ENCODE data around the gene SMO. TPM values are rescaled to one million over a fixed set of nuclear protein-coding genes. Genes with fewer than 3 reads are reported as not detected.
A peak's percentile ranks its signal among the peaks of the same experiment; 100 is the strongest.

SMO gene
- total RNA-seq, 3 donors from 2014 or later, result 0.11 to 0.25 (median 0.18) TPM

DNA sequence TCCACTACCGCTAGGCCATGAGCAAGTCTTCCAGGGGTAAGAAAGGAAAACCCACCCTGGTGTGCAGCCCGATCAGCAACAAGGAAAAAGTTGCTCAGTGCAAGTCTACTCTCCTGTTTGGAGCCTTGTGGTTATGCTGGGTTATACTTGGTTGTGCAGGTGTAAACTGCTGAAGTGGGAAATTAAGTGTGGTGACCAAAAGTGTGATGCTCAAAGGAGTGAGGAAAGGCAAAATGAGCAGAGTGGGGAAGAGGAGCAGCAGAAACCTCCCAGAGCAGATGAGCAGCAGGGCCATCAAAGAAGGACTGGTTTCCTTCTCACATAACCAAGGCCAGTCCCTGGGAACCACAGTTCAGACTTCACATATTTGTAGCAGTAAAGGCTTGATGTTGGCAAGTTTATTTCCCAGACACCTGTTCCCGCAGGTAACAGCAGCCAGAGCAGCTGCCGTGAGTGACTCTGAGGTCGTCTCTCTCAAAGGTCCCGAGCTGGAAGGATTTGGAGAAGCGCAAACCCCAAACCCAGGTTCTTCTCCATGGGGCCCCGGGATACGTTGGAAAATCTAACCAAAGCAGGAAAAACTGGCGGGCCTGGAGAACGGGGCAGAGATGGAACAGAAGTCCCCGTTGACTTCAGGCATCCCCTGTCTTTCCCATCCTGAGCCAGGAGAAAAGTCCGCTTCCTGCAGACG, 607 bp upstream of the SMO start:
- peak overlapping the region; percentile 63 for H3K4me3 Mint-ChIP-seq
- H3K36me3 Mint-ChIP-seq (ENCODE audit: insufficient read depth), result no peaks in the 10 kb centered on the region
- peaks cover 8% of the 10 kb centered on the region for H3K4me1 Mint-ChIP-seq (ENCODE audit: low read depth)
- H3K27me3 Mint-ChIP-seq (ENCODE audit: low read depth), result peaks cover 62% of the 10 kb centered on the region
- no peaks in the 10 kb centered on the region for H3K9me3 Mint-ChIP-seq
- no peak for ATAC-seq
- DNase-seq, result no peak

- ATAC-seq, result peak; percentile 47 to 53
- Mint-ChIP-seq H3K36me3 (ENCODE audit: insufficient read depth) (no peaks in the 10 kb centered on the region), H3K9me3 (no peaks in the 10 kb centered on the region), H3K4me3 (peak overlapping the region; percentile 64), H3K4me1 (ENCODE audit: low read depth) (peaks cover 8% of the 10 kb centered on the region), H3K27me3 (ENCODE audit: low read depth) (peaks cover 62% of the 10 kb centered on the region)
- no peak for DNase-seq
Measured at GRCh38 chr7:129188892-129189660, 643 bp downstream of the SMO start.

DNA sequence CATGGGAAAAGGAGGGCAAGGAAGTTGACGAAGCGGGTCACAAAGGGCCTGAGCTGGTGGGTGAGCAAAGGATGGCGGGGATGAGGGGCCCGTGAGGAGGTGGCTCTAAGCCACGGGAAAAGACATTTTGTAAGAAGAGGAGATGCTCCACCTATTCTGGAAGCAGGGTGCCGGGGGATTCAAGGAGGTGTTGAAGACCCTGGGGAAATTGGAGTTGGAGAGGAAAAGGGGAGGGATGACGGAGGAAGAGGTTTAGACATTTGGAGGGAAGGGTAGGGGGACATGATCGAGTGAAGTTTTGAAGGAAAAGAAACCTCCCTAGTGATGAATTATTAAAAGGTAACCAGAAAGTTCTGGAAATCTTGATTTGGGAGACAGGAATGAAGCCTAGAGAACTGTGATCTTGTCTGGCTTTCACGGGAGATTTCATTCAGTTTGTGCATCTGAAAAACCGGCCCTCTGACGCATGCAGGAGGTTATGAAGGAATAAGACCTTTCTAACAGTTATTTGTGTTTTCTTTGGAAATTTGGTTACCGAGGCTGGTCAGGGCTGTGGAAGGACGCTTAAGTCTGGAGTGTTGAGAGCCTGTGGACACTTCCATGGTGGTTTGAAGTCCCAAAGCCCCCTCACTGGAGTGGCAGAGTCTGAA, 1.4 kb downstream of the SMO start:
- DNase-seq (no peak), ATAC-seq (no peak)
- peaks cover 8% of the 10 kb centered on the region for H3K4me1 Mint-ChIP-seq (ENCODE audit: low read depth)
- H3K27me3 Mint-ChIP-seq (ENCODE audit: low read depth), result peaks cover 62% of the 10 kb centered on the region
- H3K9me3 Mint-ChIP-seq, result no peaks in the 10 kb centered on the region
- H3K36me3 Mint-ChIP-seq (ENCODE audit: insufficient read depth), result no peaks in the 10 kb centered on the region
- H3K4me3 Mint-ChIP-seq, result peak overlapping the region; percentile 64

GRCh38 chr7:129191272-129191671, 2.8 kb downstream of the SMO start:
- Mint-ChIP-seq H3K4me1 (ENCODE audit: low read depth) (peaks cover 8% of the 10 kb centered on the region), H3K27me3 (ENCODE audit: low read depth) (peaks cover 51% of the 10 kb centered on the region), H3K4me3 (no peak overlapping the region), H3K9me3 (no peaks in the 10 kb centered on the region), H3K36me3 (ENCODE audit: insufficient read depth) (no peaks in the 10 kb centered on the region)
- no peak for DNase-seq
- ATAC-seq, result no peak

DNA sequence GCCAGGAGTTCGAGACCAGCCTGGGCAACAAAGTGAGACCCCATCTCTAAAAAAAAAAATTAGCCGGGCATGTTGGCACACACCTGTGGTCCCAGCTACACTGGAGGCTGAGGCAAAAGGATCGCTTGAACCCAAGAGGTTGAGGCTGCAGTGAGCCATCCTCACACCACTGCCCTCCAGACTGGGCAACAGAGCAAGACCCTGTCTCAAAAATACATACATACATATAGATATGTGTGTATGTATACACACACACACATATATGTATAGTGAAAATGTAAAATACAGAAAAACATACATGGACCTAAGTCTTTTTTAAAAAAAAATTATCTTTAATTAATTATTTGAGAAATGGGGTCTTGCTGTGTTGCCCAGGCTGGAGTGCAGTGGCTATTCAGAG, 5.5 kb downstream of the SMO start:
- peaks cover 5% of the 10 kb centered on the region for H3K4me1 Mint-ChIP-seq (ENCODE audit: low read depth)
- no peak for DNase-seq
- H3K27me3 Mint-ChIP-seq (ENCODE audit: low read depth), result peaks cover 35% of the 10 kb centered on the region
- no peaks in the 10 kb centered on the region for H3K36me3 Mint-ChIP-seq (ENCODE audit: insufficient read depth)
- ATAC-seq, result no peak
- H3K4me3 Mint-ChIP-seq, result no peak overlapping the region
- no peaks in the 10 kb centered on the region for H3K9me3 Mint-ChIP-seq

GRCh38 chr7:129197771-129198170, 9.3 kb downstream of the SMO start:
- H3K4me1 Mint-ChIP-seq (ENCODE audit: low read depth), result no peaks in the 10 kb centered on the region
- no peak for DNase-seq
- no peak for ATAC-seq
- H3K36me3 Mint-ChIP-seq (ENCODE audit: insufficient read depth), result no peaks in the 10 kb centered on the region
- peaks cover 9% of the 10 kb centered on the region for H3K27me3 Mint-ChIP-seq (ENCODE audit: low read depth)
- H3K9me3 Mint-ChIP-seq, result no peaks in the 10 kb centered on the region
- no peak overlapping the region for H3K4me3 Mint-ChIP-seq

GRCh38 chr7:129199406-129199805, 11.0 kb downstream of the SMO start:
- no peaks in the 10 kb centered on the region for H3K9me3 Mint-ChIP-seq
- H3K4me3 Mint-ChIP-seq, result no peak overlapping the region
- peaks cover 9% of the 10 kb centered on the region for H3K27me3 Mint-ChIP-seq (ENCODE audit: low read depth)
- DNase-seq (no peak), ATAC-seq (no peak)
- no peaks in the 10 kb centered on the region for H3K36me3 Mint-ChIP-seq (ENCODE audit: insufficient read depth)
- no peaks in the 10 kb centered on the region for H3K4me1 Mint-ChIP-seq (ENCODE audit: low read depth)

GRCh38 chr7:129202058-129202777, 13.8 kb downstream of the SMO start:
- no peak for ATAC-seq

DNA sequence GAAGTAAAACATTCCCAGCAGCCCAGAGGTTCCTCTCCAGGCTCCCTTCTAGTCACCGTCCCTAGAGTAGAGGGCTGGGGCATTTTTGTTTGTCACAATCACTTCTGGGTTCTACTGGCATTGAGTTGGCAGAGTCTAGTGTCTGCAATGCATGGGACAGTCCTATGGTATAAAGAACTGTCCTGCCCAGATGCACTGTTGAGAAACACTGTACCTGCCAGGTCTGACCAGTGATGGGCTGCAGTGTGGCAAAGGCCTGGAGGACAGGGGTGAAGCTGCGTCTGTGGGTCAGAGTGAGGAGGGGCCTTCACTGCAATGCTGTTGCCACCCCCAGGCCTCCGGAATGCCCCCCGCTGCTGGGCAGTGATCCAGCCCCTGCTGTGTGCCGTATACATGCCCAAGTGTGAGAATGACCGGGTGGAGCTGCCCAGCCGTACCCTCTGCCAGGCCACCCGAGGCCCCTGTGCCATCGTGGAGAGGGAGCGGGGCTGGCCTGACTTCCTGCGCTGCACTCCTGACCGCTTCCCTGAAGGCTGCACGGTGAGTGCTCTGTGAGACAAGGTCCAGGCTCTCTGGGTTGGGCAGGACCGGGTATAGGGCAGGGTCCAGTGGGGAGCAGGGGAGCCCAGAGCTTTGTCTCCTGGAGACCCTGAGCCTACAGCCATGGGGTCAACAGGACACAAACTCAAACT, 14.8 kb downstream of the SMO start:
- Mint-ChIP-seq H3K4me3 (no peak overlapping the region), H3K36me3 (ENCODE audit: insufficient read depth) (no peaks in the 10 kb centered on the region), H3K4me1 (ENCODE audit: low read depth) (no peaks in the 10 kb centered on the region), H3K27me3 (ENCODE audit: low read depth) (peaks cover 8% of the 10 kb centered on the region), H3K9me3 (no peaks in the 10 kb centered on the region)
- DNase-seq (no peak), ATAC-seq (no peak)

More at GRCh38 chr7:129202058-129202777, 13.8 kb downstream of the SMO start:
- H3K9me3 Mint-ChIP-seq, result no peaks in the 10 kb centered on the region
- H3K36me3 Mint-ChIP-seq (ENCODE audit: insufficient read depth), result no peaks in the 10 kb centered on the region
- H3K27me3 Mint-ChIP-seq (ENCODE audit: low read depth), result peaks cover 9% of the 10 kb centered on the region
- no peaks in the 10 kb centered on the region for H3K4me1 Mint-ChIP-seq (ENCODE audit: low read depth)
- H3K4me3 Mint-ChIP-seq, result no peak overlapping the region
- no peak for DNase-seq

DNA sequence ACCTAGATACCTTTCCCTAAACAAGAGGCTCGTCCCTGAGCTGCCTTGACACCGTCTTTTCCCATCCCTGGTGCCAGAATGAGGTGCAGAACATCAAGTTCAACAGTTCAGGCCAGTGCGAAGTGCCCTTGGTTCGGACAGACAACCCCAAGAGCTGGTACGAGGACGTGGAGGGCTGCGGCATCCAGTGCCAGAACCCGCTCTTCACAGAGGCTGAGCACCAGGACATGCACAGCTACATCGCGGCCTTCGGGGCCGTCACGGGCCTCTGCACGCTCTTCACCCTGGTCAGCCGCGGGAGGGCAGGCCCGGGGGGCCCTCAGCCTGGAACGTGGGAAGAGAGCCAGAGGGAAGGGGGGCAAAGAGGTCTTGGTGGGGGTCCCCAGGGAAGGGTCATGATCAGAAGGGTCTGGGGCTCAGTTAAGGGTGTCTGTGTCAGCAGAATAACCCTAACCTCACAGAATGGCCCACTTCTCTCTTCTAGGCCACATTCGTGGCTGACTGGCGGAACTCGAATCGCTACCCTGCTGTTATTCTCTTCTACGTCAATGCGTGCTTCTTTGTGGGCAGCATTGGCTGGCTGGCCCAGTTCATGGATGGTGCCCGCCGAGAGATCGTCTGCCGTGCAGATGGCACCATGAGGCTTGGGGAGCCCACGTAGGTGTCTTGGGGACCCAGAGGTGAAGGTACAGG, 16.8 kb downstream of the SMO start:
- no peak for ATAC-seq
- peaks cover 7% of the 10 kb centered on the region for H3K27me3 Mint-ChIP-seq (ENCODE audit: low read depth)

DNA sequence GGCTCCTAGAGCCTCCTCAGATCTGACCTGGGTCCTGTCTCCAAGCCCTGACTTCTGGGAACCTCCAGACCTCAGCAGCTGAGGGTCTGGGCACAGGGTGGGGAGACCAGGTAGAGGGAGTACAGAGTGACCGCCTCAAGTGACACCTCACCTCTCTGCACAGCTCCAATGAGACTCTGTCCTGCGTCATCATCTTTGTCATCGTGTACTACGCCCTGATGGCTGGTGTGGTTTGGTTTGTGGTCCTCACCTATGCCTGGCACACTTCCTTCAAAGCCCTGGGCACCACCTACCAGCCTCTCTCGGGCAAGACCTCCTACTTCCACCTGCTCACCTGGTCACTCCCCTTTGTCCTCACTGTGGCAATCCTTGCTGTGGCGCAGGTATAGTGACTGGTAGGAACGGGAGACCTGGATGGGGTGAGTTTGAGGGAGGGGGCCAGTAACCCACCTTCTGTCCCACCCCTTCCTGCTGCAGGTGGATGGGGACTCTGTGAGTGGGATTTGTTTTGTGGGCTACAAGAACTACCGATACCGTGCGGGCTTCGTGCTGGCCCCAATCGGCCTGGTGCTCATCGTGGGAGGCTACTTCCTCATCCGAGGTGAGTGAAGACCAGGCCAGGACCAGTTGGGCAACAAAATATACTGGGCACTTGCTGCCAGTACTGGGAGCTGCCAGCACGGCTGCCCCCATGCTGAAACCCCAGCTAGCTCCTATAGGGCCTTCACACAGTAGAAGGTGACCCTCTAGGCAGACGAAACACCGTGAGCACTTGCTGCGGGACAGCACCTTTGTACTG, 17.8 kb downstream of the SMO start:
- ATAC-seq, result no peak
- H3K9me3 Mint-ChIP-seq, result no peaks in the 10 kb centered on the region
- peaks cover 4% of the 10 kb centered on the region for H3K27me3 Mint-ChIP-seq (ENCODE audit: low read depth)
- no peak for DNase-seq
- H3K36me3 Mint-ChIP-seq (ENCODE audit: insufficient read depth), result no peaks in the 10 kb centered on the region
- no peak overlapping the region for H3K4me3 Mint-ChIP-seq
- no peaks in the 10 kb centered on the region for H3K4me1 Mint-ChIP-seq (ENCODE audit: low read depth)

More for the DNA sequence above, 16.8 kb downstream of the SMO start:
- Mint-ChIP-seq H3K9me3 (no peaks in the 10 kb centered on the region), H3K4me1 (ENCODE audit: low read depth) (no peaks in the 10 kb centered on the region), H3K36me3 (ENCODE audit: insufficient read depth) (no peaks in the 10 kb centered on the region), H3K4me3 (no peak overlapping the region)
- no peak for DNase-seq

DNA sequence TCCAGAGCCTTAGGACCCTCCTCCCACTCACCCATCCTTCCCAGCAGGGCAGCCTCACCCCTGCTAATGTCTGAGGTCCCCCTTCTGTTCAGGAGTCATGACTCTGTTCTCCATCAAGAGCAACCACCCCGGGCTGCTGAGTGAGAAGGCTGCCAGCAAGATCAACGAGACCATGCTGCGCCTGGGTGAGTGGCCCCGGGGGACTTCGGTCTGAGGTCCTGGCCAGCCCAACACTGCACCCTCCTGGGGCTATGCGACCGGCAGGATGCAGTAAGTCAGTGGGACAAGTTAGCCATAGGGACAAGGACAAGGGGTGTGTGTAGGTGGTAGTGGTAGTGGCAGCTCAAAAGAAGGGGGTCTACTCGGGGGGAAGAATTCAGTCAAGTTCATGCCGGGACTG, 20.2 kb downstream of the SMO start:
- Mint-ChIP-seq H3K4me1 (ENCODE audit: low read depth) (no peaks in the 10 kb centered on the region), H3K9me3 (no peaks in the 10 kb centered on the region), H3K4me3 (no peak overlapping the region), H3K27me3 (ENCODE audit: low read depth) (no peaks in the 10 kb centered on the region), H3K36me3 (ENCODE audit: insufficient read depth) (no peaks in the 10 kb centered on the region)
- DNase-seq (no peak), ATAC-seq (no peak)
